IPS DF 6.9 (cell line): ENCODE data around the gene DCLK2.

Experiments
- DNase-seq: peaks from one replicate; pipeline ENCODE4 v3.0.0-alpha.2; 2013; ENCODE audit warnings: low read depth, low spot score
- H3K27ac ChIP-seq: one replicate; pipeline ENCODE4 v1.5.1; 2013; ENCODE audit warnings: low read length, control low read depth
- H3K27me3 ChIP-seq: 2 replicates; pipeline ENCODE4 v1.6.1; 2013; ENCODE audit warnings: mild to moderate bottlenecking, low read length; ENCODE audit not compliant: control insufficient read depth, insufficient read depth
- H3K36me3 ChIP-seq: 2 replicates; pipeline ENCODE4 v1.6.1; 2013; ENCODE audit warnings: low read length; ENCODE audit not compliant: control insufficient read depth, insufficient read depth
- H3K4me1 ChIP-seq: 2 replicates; pipeline ENCODE4 v1.6.1; 2013; ENCODE audit warnings: low read length; ENCODE audit not compliant: control insufficient read depth, insufficient read depth
- H3K4me3 ChIP-seq: 2 replicates; pipeline ENCODE4 v1.5.1; 2013; ENCODE audit warnings: mild to moderate bottlenecking, low read length
- H3K9me3 ChIP-seq: 2 replicates; pipeline ENCODE4 v1.6.1; 2013; ENCODE audit warnings: low read length, inconsistent platforms; ENCODE audit not compliant: control insufficient read depth, insufficient read depth
- WGBS: extraction: QIAGEN DNeasy Blood & Tissue Kit; methylation state at CpG from one replicate; pipeline ENCODE4 v1.1.7; 2013; ENCODE audit warnings: mixed read lengths, missing lambda C conversion rate; ENCODE audit not compliant: insufficient read length, insufficient coverage; 5-methylcytosine and 5-hydroxymethylcytosine counted together

Gene DCLK2

DNA sequence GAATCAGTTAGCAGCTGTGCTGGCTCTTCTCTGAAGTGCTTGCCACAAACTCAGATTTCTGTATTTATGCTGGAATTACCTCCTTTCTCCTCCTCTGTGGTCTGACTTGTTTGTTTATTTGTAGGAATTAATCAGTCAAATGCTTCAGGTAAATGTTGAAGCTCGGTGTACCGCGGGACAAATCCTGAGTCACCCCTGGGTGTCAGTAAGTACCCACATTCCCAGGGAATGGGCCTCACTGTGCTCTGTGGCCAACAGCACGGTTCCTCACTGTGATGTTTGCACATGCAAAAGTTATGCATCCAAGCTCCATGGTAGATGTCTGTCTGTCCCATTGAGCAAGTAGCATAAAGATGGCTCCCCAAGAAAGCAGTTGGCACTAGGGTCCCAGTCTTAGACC, 169.9 kb downstream of the DCLK2 start:
- no CpG with 5 or more reads among the region's 4 CpGs for WGBS
- Histone ChIP-seq H3K4me3 (no peak overlapping the region), H3K9me3 (no peaks in the 10 kb centered on the region), H3K36me3 (no peaks in the 10 kb centered on the region), H3K27ac (no peak overlapping the region), H3K27me3 (no peaks in the 10 kb centered on the region), H3K4me1 (0 out of 2 replicates have a peak, but pooled peaks cover 3% of the 10 kb centered on the region)
- no peak for DNase-seq

DNA sequence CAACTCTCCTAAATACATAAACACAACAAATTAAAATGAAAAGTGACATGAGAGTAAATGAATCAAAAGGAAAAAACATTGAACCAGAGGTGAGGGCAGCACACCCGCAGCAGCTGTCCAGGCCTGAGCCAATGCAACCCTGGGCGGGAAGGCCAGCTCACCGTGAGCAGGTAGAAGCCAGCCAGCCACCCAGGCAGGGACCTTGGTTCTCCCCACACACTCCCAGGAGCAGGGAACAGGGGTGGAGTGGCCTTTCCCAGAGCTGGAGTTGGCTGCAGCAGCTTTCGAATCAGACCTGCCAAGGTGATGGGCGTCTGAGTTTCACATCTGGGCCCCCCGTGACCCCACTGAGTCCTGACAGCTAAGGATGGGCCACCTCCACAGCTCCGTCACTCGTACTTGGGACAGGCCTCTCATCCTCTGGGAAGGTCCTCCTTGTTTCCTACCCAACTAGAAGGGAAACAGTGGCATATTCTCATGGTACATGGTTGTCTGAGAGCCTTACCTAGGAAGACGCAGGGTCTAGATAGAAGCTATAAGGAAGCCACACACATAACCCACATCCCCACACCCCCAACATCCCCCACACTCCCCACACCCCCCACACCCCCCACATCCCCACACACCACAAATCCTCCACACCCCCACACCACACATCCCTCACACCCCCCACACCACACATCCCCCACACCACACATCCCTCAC, 172.2 kb downstream of the DCLK2 start:
- H3K36me3 ChIP-seq: no peaks in the 10 kb centered on the region
- no peak overlapping the region for H3K4me3 ChIP-seq
- H3K9me3 ChIP-seq: no peaks in the 10 kb centered on the region
- no peaks in the 10 kb centered on the region for H3K27me3 ChIP-seq
- H3K4me1 ChIP-seq: 0 out of 2 replicates have a peak, but pooled peaks cover 3% of the 10 kb centered on the region
- WGBS: no CpG with 5 or more reads among the region's 9 CpGs
- no peak for DNase-seq
- no peak overlapping the region for H3K27ac ChIP-seq

- 100% methylated on average over 2 of the region's 4 CpGs for WGBS
- no peaks in the 10 kb centered on the region for H3K36me3 ChIP-seq
- DNase-seq: no peak
- H3K4me1 ChIP-seq: 0 out of 2 replicates have a peak, but pooled peaks cover 3% of the 10 kb centered on the region
- no peaks in the 10 kb centered on the region for H3K9me3 ChIP-seq
- H3K27ac ChIP-seq: no peak overlapping the region
- no peak overlapping the region for H3K4me3 ChIP-seq
- H3K27me3 ChIP-seq: no peaks in the 10 kb centered on the region
Observed at GRCh38 chr4:150250998-150251651, 172.9 kb downstream of the DCLK2 start.

GRCh38 chr4:150251752-150252190, 173.5 kb downstream of the DCLK2 start:
- H3K4me1 ChIP-seq: 0 out of 2 replicates have a peak, but pooled peaks cover 1% of the 10 kb centered on the region
- no peak for DNase-seq
- no CpG with 5 or more reads among the region's 7 CpGs for WGBS

GRCh38 chr4:150252306-150252705, 174.1 kb downstream of the DCLK2 start:
- WGBS: no CpG with 5 or more reads among the region's 6 CpGs
- H3K27ac ChIP-seq: no peak overlapping the region

More at GRCh38 chr4:150251752-150252190, 173.5 kb downstream of the DCLK2 start:
- no peak overlapping the region for H3K27ac ChIP-seq
- no peaks in the 10 kb centered on the region for H3K36me3 ChIP-seq
- H3K27me3 ChIP-seq: no peaks in the 10 kb centered on the region
- no peaks in the 10 kb centered on the region for H3K9me3 ChIP-seq
- no peak overlapping the region for H3K4me3 ChIP-seq

DNA sequence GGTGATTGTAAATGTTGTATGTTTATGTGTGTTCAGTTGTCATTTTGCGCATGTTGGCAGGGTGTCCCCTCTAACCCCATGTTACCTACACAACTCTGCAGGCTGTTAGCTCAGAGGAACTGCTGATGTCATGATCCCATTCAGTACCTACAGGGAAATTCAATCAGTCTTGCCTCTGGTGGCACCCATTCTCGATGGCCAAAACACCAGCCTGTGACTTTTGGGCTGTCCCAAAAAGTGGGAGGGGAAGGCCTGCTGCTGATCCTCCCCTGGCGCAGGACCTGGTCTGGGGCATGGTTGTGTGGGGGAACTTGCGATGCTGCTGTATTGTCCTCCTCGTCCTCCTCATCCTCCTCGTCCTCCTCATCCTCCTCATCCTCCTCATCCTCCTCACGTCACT, 174.5 kb downstream of the DCLK2 start:
- no peak for DNase-seq
- no peak overlapping the region for H3K27ac ChIP-seq
- H3K36me3 ChIP-seq: no peaks in the 10 kb centered on the region
- no peak overlapping the region for H3K4me3 ChIP-seq
- H3K9me3 ChIP-seq: no peaks in the 10 kb centered on the region
- no CpG with 5 or more reads among the region's 7 CpGs for WGBS
- 0 out of 2 replicates have a peak, but pooled peaks cover 1% of the 10 kb centered on the region for H3K4me1 ChIP-seq
- no peaks in the 10 kb centered on the region for H3K27me3 ChIP-seq

More at GRCh38 chr4:150252306-150252705, 174.1 kb downstream of the DCLK2 start:
- Histone ChIP-seq H3K36me3 (no peaks in the 10 kb centered on the region), H3K9me3 (no peaks in the 10 kb centered on the region), H3K4me1 (0 out of 2 replicates have a peak, but pooled peaks cover 1% of the 10 kb centered on the region), H3K4me3 (no peak overlapping the region), H3K27me3 (no peaks in the 10 kb centered on the region)
- no peak for DNase-seq

DNA sequence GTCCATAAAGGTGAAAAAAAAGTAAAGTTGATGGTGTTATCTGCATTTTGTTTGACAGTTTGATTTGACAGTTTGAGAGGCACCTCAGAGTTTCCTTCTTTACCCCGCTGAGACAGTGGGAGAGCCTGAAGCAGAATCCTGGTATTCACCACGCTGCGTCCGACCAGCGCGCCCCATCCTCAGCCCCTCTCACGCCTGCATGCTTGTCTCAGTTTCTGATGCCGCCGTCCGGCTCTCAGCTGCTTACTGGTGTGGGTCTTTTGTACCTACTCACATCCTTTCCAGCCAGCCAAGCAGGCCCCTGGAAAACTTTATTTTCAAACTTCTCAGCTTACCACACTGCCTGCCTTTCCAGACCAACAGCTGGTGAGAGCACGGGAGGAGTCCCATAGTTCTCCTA, 175.2 kb downstream of the DCLK2 start:
- Histone ChIP-seq H3K4me3 (no peak overlapping the region), H3K27me3 (no peaks in the 10 kb centered on the region), H3K9me3 (no peaks in the 10 kb centered on the region), H3K27ac (no peak overlapping the region), H3K4me1 (0 out of 2 replicates have a peak, but pooled peaks cover under 1% of the 10 kb centered on the region), H3K36me3 (no peaks in the 10 kb centered on the region)
- no CpG with 5 or more reads among the region's 11 CpGs for WGBS
- no peak for DNase-seq

- DNase-seq: no peak
- Histone ChIP-seq H3K4me3 (no peak overlapping the region), H3K36me3 (no peaks in the 10 kb centered on the region), H3K27me3 (no peaks in the 10 kb centered on the region), H3K27ac (no peak overlapping the region), H3K9me3 (no peaks in the 10 kb centered on the region), H3K4me1 (no peaks in the 10 kb centered on the region)
- WGBS: no CpG with 5 or more reads among the region's 18 CpGs
Observed at GRCh38 chr4:150253965-150254630, 175.9 kb downstream of the DCLK2 start.

DNA sequence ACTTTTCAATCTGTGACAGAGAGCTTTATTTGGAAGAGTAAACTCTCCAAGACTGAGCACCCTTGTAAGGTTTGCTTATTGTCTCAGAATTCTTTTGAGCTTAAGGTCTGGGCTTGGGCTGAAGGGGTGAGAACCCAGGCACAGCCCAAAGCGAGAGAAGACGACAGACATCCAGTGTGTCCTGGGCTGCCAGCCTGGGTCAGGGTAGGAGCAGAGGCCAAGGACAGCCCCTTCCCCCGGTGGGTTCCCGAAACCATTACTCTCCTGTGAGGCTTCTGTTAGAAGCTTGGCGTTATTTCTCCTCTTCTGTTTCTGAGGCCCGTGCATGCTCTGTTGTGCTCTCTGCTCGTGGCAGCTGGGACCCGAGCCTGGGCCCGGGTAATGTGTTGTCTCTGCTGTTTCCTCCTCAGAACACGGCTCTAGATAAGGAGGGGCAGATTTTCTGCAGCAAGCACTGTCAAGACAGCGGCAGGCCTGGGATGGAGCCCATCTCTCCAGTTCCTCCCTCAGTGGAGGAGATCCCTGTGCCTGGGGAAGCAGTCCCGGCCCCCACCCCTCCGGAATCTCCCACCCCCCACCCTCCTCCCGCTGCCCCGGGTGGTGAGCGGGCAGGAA, 177.5 kb downstream of the DCLK2 start:
- Histone ChIP-seq H3K27me3 (no peaks in the 10 kb centered on the region), H3K4me1 (no peaks in the 10 kb centered on the region), H3K36me3 (no peaks in the 10 kb centered on the region), H3K9me3 (no peaks in the 10 kb centered on the region), H3K27ac (no peak overlapping the region), H3K4me3 (no peak overlapping the region)
- WGBS: no CpG with 5 or more reads among the region's 16 CpGs
- no peak for DNase-seq

GRCh38 chr4:150256225-150256620, 178.0 kb downstream of the DCLK2 start:
- Histone ChIP-seq H3K27ac (no peak overlapping the region), H3K9me3 (no peaks in the 10 kb centered on the region), H3K36me3 (no peaks in the 10 kb centered on the region), H3K4me1 (no peaks in the 10 kb centered on the region), H3K27me3 (no peaks in the 10 kb centered on the region), H3K4me3 (no peak overlapping the region)
- no peak for DNase-seq
- WGBS: no CpG with 5 or more reads among the region's 23 CpGs
